Hepatocyte (in vitro differentiated cells): ENCODE measurements around the gene CHMP2B.

Experiments
- EZH2 ChIP-seq: fragments of 200-600 bp; sonication (generic); IDR thresholded peaks from 2 replicates; pipeline ENCODE4 v1.6.1; 2016; ENCODE audit warnings: antibody characterized with exemption, mild to moderate bottlenecking, borderline replicate concordance
- EZH2phosphoT487 ChIP-seq: fragments of 200-600 bp; sonication (generic); IDR thresholded peaks from one replicate; pipeline ENCODE4 v1.6.1; 2018; ENCODE audit warnings: antibody characterized with exemption, mild to moderate bottlenecking, low read depth, moderate library complexity; ENCODE audit not compliant: unreplicated experiment, severe bottlenecking
- TF ChIP-seq, protein P1 (sequence below): fragments of 200-600 bp; sonication (generic); IDR thresholded peaks from 2 replicates; pipeline ENCODE4 v1.5.1; 2016; ENCODE audit warnings: antibody characterized with exemption, mild to moderate bottlenecking; ENCODE audit not compliant: poor library complexity

DNA sequence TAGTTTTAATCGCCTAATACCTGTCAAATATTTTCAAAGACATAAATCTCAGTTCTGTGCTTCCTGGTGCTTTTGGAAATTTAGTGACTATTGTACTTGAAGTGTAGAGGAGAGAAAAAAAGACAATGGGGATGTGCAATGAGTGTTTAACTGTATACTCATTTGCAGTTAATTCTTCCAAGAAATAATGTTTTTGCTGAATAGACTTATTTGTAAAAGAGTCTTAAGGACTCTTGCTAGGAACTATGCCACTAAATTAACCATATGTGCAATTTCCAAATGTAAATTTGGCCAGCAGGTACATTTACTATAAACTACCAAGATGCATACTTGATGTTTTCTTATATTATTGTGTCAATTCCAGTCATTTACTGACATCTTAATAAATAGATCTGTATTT lies 2.0 kb downstream of the CHMP2B start:
- TF ChIP-seq, protein P1, sequence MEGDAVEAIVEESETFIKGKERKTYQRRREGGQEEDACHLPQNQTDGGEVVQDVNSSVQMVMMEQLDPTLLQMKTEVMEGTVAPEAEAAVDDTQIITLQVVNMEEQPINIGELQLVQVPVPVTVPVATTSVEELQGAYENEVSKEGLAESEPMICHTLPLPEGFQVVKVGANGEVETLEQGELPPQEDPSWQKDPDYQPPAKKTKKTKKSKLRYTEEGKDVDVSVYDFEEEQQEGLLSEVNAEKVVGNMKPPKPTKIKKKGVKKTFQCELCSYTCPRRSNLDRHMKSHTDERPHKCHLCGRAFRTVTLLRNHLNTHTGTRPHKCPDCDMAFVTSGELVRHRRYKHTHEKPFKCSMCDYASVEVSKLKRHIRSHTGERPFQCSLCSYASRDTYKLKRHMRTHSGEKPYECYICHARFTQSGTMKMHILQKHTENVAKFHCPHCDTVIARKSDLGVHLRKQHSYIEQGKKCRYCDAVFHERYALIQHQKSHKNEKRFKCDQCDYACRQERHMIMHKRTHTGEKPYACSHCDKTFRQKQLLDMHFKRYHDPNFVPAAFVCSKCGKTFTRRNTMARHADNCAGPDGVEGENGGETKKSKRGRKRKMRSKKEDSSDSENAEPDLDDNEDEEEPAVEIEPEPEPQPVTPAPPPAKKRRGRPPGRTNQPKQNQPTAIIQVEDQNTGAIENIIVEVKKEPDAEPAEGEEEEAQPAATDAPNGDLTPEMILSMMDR: no peak
- TF ChIP-seq EZH2 (no peak), EZH2phosphoT487 (no peak)
